OCI-LY7 (cell line): ENCODE measurements around the gene NINJ2. TPM values are rescaled to one million over a fixed set of nuclear protein-coding genes. Genes with fewer than 3 reads are reported as not detected.
A peak's percentile ranks its signal among the peaks of the same experiment; 100 is the strongest.

Experiments used
- BruUV-seq: library from RNA; stranded (reverse); fragments of 400-500 nt; replicated peaks from 2 replicates; lab custom pipeline; 2021; lab: Mats Ljungman, UMichigan
- CTCF ChIA-PET: fragments of 300-600 bp; sonication (Branson Sonifier 250); formaldehyde crosslinking; loops from one replicate; lab custom pipeline; 2022; ENCODE audit warnings: antibody characterized with exemption; ENCODE audit not compliant: unreplicated experiment; lab: Charles Lee
- POLR2A ChIA-PET: fragments of 300-600 bp; sonication (Branson Sonifier 250); formaldehyde crosslinking; loops from one replicate; lab custom pipeline; 2022; ENCODE audit warnings: antibody characterized with exemption; lab: Charles Lee
- DNase-seq: peaks from one replicate; pipeline ENCODE4 v3.0.0-alpha.2; 2015; ENCODE audit warnings: low spot score
- H2AFZ ChIP-seq: fragments of 200-600 bp; sonication (generic), shearing (Covaris generic); 2 replicates; pipeline ENCODE4 v1.6.1; 2014; ENCODE audit warnings: mild to moderate bottlenecking, antibody characterized with exemption, low read length, moderate library complexity
- H3K27ac ChIP-seq: fragments of 200-600 bp; sonication (generic); 2 replicates; pipeline ENCODE4 v1.5.1; 2014; ENCODE audit warnings: mixed run types, low read depth, mild to moderate bottlenecking, moderate library complexity, low read length, inconsistent platforms; ENCODE audit not compliant: poor library complexity, severe bottlenecking
- H3K36me3 ChIP-seq: fragments of 200-600 bp; sonication (generic); 2 replicates; pipeline ENCODE4 v1.6.1; 2014; ENCODE audit warnings: mild to moderate bottlenecking, antibody characterized with exemption, low read length, moderate library complexity, mixed read lengths; ENCODE audit not compliant: insufficient read depth
- H3K4me1 ChIP-seq: fragments of 200-600 bp; sonication (generic); 2 replicates; pipeline ENCODE4 v1.5.1; 2014; ENCODE audit warnings: mild to moderate bottlenecking, low read length; ENCODE audit not compliant: insufficient read depth, poor library complexity, severe bottlenecking
- H3K4me2 ChIP-seq: fragments of 200-600 bp; sonication (generic); 2 replicates; pipeline ENCODE4 v1.6.1; 2014; ENCODE audit warnings: mild to moderate bottlenecking, low read length
- H3K4me3 ChIP-seq: fragments of 200-600 bp; sonication (generic); 2 replicates; pipeline ENCODE4 v1.5.1; 2014; ENCODE audit warnings: mild to moderate bottlenecking, low read depth, low read length; ENCODE audit not compliant: poor library complexity, severe bottlenecking
- H3K79me2 ChIP-seq: fragments of 200-600 bp; sonication (generic); 2 replicates; pipeline ENCODE4 v1.6.1; 2016; ENCODE audit warnings: low read depth, mild to moderate bottlenecking, low read length, moderate library complexity, mixed read lengths; ENCODE audit not compliant: insufficient read depth
- H3K9me2 ChIP-seq: fragments of 200-600 bp; sonication (generic); 2 replicates; pipeline ENCODE4 v1.6.1; 2016; ENCODE audit warnings: mild to moderate bottlenecking, low read length, mixed read lengths; ENCODE audit not compliant: insufficient read depth
- H3K9me3 ChIP-seq: fragments of 200-600 bp; sonication (generic); 2 replicates; pipeline ENCODE4 v1.6.1; 2014; ENCODE audit warnings: mild to moderate bottlenecking, mixed run types, low read length, mixed read lengths
- H4K20me1 ChIP-seq: fragments of 200-600 bp; sonication (generic); 2 replicates; pipeline ENCODE4 v1.6.1; 2014; ENCODE audit warnings: mild to moderate bottlenecking, antibody characterized with exemption, low read length, moderate library complexity, mixed read lengths; ENCODE audit not compliant: insufficient read depth
- EZH2phosphoT487 ChIP-seq: fragments of 200-600 bp; sonication (generic); IDR thresholded peaks from 2 replicates; pipeline ENCODE4 v1.6.1; 2018; ENCODE audit warnings: low read depth, borderline replicate concordance, mild to moderate bottlenecking, mixed run types, antibody characterized with exemption, low read length, moderate library complexity, mixed read lengths
- intact Hi-C: fragments of 100-400 bp; cut with micrococcal nuclease; formaldehyde crosslinking; loops from one replicate; pipeline ENCODE4 v1.10.0; 2022; ENCODE audit not compliant: unreplicated experiment
- total RNA-seq, 2 experiments: library from RNA; depleted of rRNA in 1 of 2; stranded (reverse); fragments of >200 nt in 1 of 2; shearing (Covaris generic) in 1 of 2; gene quantifications; 2 replicates each; pipeline ENCODE4 v1.2.3, GENCODE V29; 2014 to 2022
- TF ChIP-seq, protein P1 (sequence below): fragments of 200-600 bp; sonication (generic); conservative IDR thresholded peaks from 2 replicates; pipeline ENCODE4 v1.5.1; 2014; ENCODE audit warnings: mild to moderate bottlenecking, antibody characterized with exemption, low read length, moderate library complexity, mixed read lengths

Gene NINJ2
- total RNA-seq, 2 experiments from 2014 or later = 0.79 to 4.4 TPM

DNA sequence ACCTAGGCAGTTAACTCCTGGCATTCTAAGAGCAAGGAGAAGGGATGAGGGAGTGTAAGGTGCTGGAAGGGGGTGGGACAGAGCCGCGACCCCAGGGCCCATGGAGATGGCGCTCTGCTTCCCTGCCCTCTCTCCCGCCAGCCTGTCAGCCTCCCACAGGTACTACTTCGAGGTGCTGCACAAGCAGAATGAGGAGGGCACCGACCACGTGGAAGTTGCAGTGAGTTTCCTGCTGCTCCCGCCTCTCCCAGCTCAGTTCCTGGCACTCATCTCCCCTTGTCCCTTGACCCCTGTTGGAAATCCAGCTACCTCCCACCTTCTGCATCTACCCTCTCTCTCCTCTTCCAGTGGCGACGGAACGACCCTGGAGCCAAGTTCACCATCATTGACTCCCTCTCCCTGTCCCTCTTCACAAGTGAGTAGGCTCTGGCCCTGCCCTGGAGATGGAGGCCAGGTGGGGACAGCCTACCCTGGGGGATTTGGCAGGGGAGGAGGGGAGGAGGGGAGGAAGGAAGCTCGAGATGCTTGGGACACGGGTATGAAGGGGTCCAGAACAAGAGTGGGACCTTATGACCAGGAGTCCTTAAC lies 115.3 kb downstream of the NINJ2 start:
- intact Hi-C loops = loop anchor here (1.0 to 2.0 kb wide), 2 partner anchors 39 to 95 kb away; no protein-coding TSS in a partner anchor
- H3K27ac ChIP-seq = no peak overlapping the region
- ChIA-PET POLR2A (interaction anchor here (0.6 to 2.1 kb wide), 2 partner anchors 60 to 98 kb away, joined by 4 read pairs; no protein-coding TSS in a partner anchor), CTCF (interaction anchor here (0.6 to 1.1 kb wide), 2 partner anchors 71 to 95 kb away, joined by 3 to 4 read pairs; no protein-coding TSS in a partner anchor)
- BruUV-seq = no TSS peak
- H4K20me1 ChIP-seq = no peaks in the 10 kb centered on the region
- no peaks in the 10 kb centered on the region for H3K79me2 ChIP-seq
- H2AFZ ChIP-seq = no peak overlapping the region
- no peaks in the 10 kb centered on the region for H3K9me3 ChIP-seq
- DNase-seq = no peak
- H3K4me3 ChIP-seq = no peak overlapping the region
- TF ChIP-seq, protein P1, sequence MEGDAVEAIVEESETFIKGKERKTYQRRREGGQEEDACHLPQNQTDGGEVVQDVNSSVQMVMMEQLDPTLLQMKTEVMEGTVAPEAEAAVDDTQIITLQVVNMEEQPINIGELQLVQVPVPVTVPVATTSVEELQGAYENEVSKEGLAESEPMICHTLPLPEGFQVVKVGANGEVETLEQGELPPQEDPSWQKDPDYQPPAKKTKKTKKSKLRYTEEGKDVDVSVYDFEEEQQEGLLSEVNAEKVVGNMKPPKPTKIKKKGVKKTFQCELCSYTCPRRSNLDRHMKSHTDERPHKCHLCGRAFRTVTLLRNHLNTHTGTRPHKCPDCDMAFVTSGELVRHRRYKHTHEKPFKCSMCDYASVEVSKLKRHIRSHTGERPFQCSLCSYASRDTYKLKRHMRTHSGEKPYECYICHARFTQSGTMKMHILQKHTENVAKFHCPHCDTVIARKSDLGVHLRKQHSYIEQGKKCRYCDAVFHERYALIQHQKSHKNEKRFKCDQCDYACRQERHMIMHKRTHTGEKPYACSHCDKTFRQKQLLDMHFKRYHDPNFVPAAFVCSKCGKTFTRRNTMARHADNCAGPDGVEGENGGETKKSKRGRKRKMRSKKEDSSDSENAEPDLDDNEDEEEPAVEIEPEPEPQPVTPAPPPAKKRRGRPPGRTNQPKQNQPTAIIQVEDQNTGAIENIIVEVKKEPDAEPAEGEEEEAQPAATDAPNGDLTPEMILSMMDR = no peak
- no peak for TF ChIP-seq EZH2phosphoT487
- H3K9me2 ChIP-seq = no peaks in the 10 kb centered on the region
- no peak overlapping the region for H3K4me2 ChIP-seq
- H3K36me3 ChIP-seq = no peaks in the 10 kb centered on the region
- H3K4me1 ChIP-seq = peaks cover 10% of the 10 kb centered on the region

DNA sequence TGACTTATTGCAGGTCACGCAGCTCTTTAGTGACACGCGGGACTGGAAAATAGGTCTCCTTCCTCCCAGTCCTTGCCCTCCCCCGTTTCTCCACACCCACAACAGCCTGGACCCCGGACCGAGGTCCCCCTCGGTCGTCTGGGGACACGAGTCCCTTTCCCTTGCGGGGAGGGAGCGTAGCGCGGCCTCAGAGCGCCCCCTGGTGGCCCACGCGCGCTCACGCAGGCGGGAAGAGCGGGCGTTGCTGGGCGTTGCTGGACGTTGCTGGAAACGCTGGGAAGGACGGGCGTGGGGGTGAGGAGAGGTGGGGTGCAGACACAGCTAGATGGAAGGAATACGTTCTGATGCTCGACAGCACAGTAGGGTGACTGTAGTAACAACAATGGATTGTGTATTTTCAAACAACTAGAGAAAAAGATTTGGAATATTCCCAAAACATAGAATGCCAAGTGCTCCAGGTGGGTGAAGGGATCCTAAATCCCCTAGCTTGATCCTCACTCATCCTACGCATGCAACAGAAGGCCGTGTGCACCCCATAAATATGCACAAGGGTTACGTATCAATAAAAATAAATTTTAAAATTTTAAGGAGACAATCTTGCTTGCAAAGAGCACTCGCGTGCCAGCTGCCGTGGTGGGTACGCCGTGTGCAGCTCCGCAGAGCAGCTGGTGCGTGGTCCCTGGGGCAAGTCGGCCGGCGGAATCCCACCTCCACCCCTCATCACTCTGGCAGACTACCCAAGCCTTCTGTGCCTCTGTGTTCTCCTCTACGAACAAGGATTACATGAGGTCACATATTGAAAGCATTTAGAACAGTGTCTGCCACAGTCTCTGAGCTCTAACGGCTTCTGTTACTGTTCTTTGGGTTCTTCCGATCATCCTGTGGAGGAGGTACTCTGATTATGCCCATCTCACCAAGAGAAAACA lies 116.1 kb downstream of the NINJ2 start:
- intact Hi-C loops = loop anchor here (1.0 to 2.0 kb wide), 2 partner anchors 38 to 94 kb away; no protein-coding TSS in a partner anchor
- H3K79me2 ChIP-seq = no peaks in the 10 kb centered on the region
- no peaks in the 10 kb centered on the region for H3K9me3 ChIP-seq
- POLR2A ChIA-PET = interaction anchor here (0.6 to 2.1 kb wide), 2 partner anchors 59 to 97 kb away, joined by 4 read pairs; no protein-coding TSS in a partner anchor
- H2AFZ ChIP-seq = no peak overlapping the region
- no peaks in the 10 kb centered on the region for H4K20me1 ChIP-seq
- H3K4me3 ChIP-seq = no peak overlapping the region
- no peaks in the 10 kb centered on the region for H3K9me2 ChIP-seq
- no peak overlapping the region for H3K4me2 ChIP-seq
- H3K36me3 ChIP-seq = no peaks in the 10 kb centered on the region
- TF ChIP-seq, protein P1 = peak; percentile 97
- no peak for TF ChIP-seq EZH2phosphoT487
- CTCF ChIA-PET = interaction anchor here (0.7 to 1.3 kb wide), 3 partner anchors 10 to 380 kb away, joined by 3 read pairs; no protein-coding TSS in a partner anchor
- no peak overlapping the region for H3K27ac ChIP-seq
- peak; percentile 75 for DNase-seq
- H3K4me1 ChIP-seq = peaks cover 2% of the 10 kb centered on the region
- no TSS peak for BruUV-seq
